PFSK-1 (cell line): ENCODE results near the gene ZNF518A.

Experiments
- FOXP2 ChIP-seq: optimal IDR thresholded peaks from 2 replicates; pipeline ENCODE3; 2011; ENCODE audit warnings: borderline replicate concordance, control low read depth, inconsistent platforms; ENCODE audit not compliant: insufficient read depth; ENCODE audit errors: extremely low read length, extremely low read depth
- POLR2AphosphoS5 ChIP-seq: IDR thresholded peaks from 2 replicates; pipeline ENCODE4 v1.6.1; 2012; ENCODE audit warnings: low read depth, mild to moderate bottlenecking, control low read depth, low read length, moderate library complexity
- REST ChIP-seq, 2 experiments: IDR thresholded peaks; 2 replicates each; pipeline versions ENCODE4 v1.6.1 to v1.8.0; 2011 to 2012; ENCODE audit warnings: low read depth in 2 of 2, low read length in 2 of 2, control low read depth in 1 of 2, inconsistent platforms in 1 of 2, mild to moderate bottlenecking in 1 of 2, moderate library complexity in 1 of 2; ENCODE audit not compliant: insufficient read depth in 1 of 2
- SIN3A ChIP-seq: IDR thresholded peaks from 2 replicates; pipeline ENCODE4 v1.6.1; 2012; ENCODE audit warnings: mild to moderate bottlenecking, low read length, moderate library complexity, borderline replicate concordance; ENCODE audit not compliant: insufficient read depth
- TAF1 ChIP-seq: IDR thresholded peaks from 2 replicates; pipeline ENCODE4 v1.6.1; 2012; ENCODE audit warnings: low read length, control low read depth, borderline replicate concordance; ENCODE audit not compliant: insufficient read depth

ZNF518A gene

GRCh38 chr10:96152437-96152836, 22.3 kb downstream of the ZNF518A start:
- TF ChIP-seq SIN3A (no peak), FOXP2 (no peak), TAF1 (no peak)

- TF ChIP-seq SIN3A (no peak), TAF1 (no peak), REST (IDR thresholded peaks at IDR 0.05; ENCODE audit: insufficient read depth in 1 of 2, low read depth in 2 of 2, low read length in 2 of 2) (no peak)
These were observed 23.0 kb downstream of the ZNF518A start for GRCh38 chr10:96153070-96153469.

- TF ChIP-seq POLR2AphosphoS5 (no peak), TAF1 (no peak), REST (IDR thresholded peaks at IDR 0.05; ENCODE audit: insufficient read depth in 1 of 2, low read depth in 2 of 2, low read length in 2 of 2) (no peak), SIN3A (no peak), FOXP2 (no peak)
These were observed 35.6 kb downstream of the ZNF518A start for GRCh38 chr10:96165726-96166125.

- TF ChIP-seq POLR2AphosphoS5: no peak
These were observed 38.4 kb downstream of the ZNF518A start for GRCh38 chr10:96168546-96168945.

GRCh38 chr10:96170230-96170629, 40.1 kb downstream of the ZNF518A start:
- no peak for TF ChIP-seq FOXP2
- TF ChIP-seq POLR2AphosphoS5: no peak
- no peak for TF ChIP-seq TAF1
- TF ChIP-seq SIN3A: no peak
- TF ChIP-seq REST (IDR thresholded peaks at IDR 0.05; ENCODE audit: insufficient read depth in 1 of 2, low read depth in 2 of 2, low read length in 2 of 2): no peak

GRCh38 chr10:96172666-96173065, 42.6 kb downstream of the ZNF518A start:
- no peak for TF ChIP-seq POLR2AphosphoS5
- no peak for TF ChIP-seq SIN3A
- no peak for TF ChIP-seq FOXP2
- no peak for TF ChIP-seq TAF1
- TF ChIP-seq REST (IDR thresholded peaks at IDR 0.05; ENCODE audit: insufficient read depth in 1 of 2, low read depth in 2 of 2, low read length in 2 of 2): no peak
